H1 (cell line): Measurements from ENCODE around the gene SLC35B4. TPM values are rescaled to one million over a fixed set of nuclear protein-coding genes. Genes with fewer than 3 reads are reported as not detected.
A peak's percentile ranks its signal among the peaks of the same experiment; 100 is the strongest.

ENCODE experiments used
- CTCF ChIA-PET: fragments of 300-600 bp; sonication (Branson Sonifier 250); formaldehyde crosslinking; loops from one replicate; lab custom pipeline; 2021; ENCODE audit not compliant: partially characterized antibody; lab: Charles Lee
- POLR2A ChIA-PET: fragments of 300-600 bp; sonication (Branson Sonifier 250); formaldehyde crosslinking; loops from one replicate; lab custom pipeline; 2021; ENCODE audit warnings: inconsistent platforms; ENCODE audit not compliant: partially characterized antibody; lab: Charles Lee
- DNase-seq, 2 experiments: peaks; one replicate each; pipeline versions ENCODE4 v3.0.0 to v3.0.0-alpha.2; 2010 to 2022; ENCODE audit warnings: low spot score in 2 of 2, low read depth in 1 of 2, mixed read lengths in 1 of 2
- FAIRE-seq: peaks from 2 replicates; lab custom pipeline; 2011; peaks lifted over from hg19 to GRCh38; lab: Jason Lieb, UNC
- H2AFZ ChIP-seq: 2 replicates; pipeline ENCODE4 v1.8.1; 2012; ENCODE audit warnings: low read length, inconsistent platforms
- H2AK5ac ChIP-seq: 2 replicates; pipeline ENCODE4 v1.6.1; 2013; ENCODE audit warnings: low read depth, low read length
- H2BK120ac ChIP-seq: replicated peaks from 2 replicates; pipeline ENCODE3; 2013; ENCODE audit warnings: low read depth, low read length, inconsistent platforms
- H2BK12ac ChIP-seq: 2 replicates; pipeline ENCODE4 v1.6.1; 2013; ENCODE audit warnings: low read depth, low read length
- H2BK15ac ChIP-seq: 2 replicates; pipeline ENCODE4 v1.6.1; 2013; ENCODE audit warnings: low read length
- H2BK20ac ChIP-seq: 2 replicates; pipeline ENCODE4 v1.6.1; 2013; ENCODE audit warnings: low read length
- H2BK5ac ChIP-seq: 2 replicates; pipeline ENCODE4 v1.6.1; 2013; ENCODE audit warnings: low read depth, low read length
- H3K14ac ChIP-seq: 2 replicates; pipeline ENCODE4 v1.6.1; 2013; ENCODE audit warnings: inconsistent platforms; ENCODE audit not compliant: insufficient read length
- H3K18ac ChIP-seq: 2 replicates; pipeline ENCODE4 v1.6.1; 2013; ENCODE audit warnings: low read length; ENCODE audit errors: extremely low read depth
- H3K23ac ChIP-seq: 2 replicates; pipeline ENCODE4 v1.6.1; 2013; ENCODE audit warnings: inconsistent platforms; ENCODE audit not compliant: insufficient read length
- H3K23me2 ChIP-seq: 2 replicates; pipeline ENCODE4 v1.6.1; 2013; ENCODE audit warnings: low read depth, low read length
- H3K27ac ChIP-seq: 2 replicates; pipeline ENCODE4 v1.6.1; 2011; ENCODE audit warnings: low read depth, low read length, inconsistent platforms
- H3K27me3 ChIP-seq, 4 experiments: replicated peaks in 1 of 4; 1 replicate in 1 of 4; 2 replicates in 3 of 4; pipeline versions ENCODE4 v1.6.1 to v1.8.1; 2011 to 2013; ENCODE audit warnings: low read length in 3 of 4, mild to moderate bottlenecking in 3 of 4, inconsistent platforms in 2 of 4, mixed read lengths in 2 of 4, moderate library complexity in 1 of 4; ENCODE audit not compliant: control insufficient read depth in 3 of 4, insufficient read depth in 3 of 4; ENCODE audit errors: extremely low read depth in 1 of 4
- H3K36me3 ChIP-seq, 4 experiments: 2 replicates each; pipeline versions ENCODE4 v1.6.1 to v1.8.1; 2011 to 2013; ENCODE audit warnings: mild to moderate bottlenecking in 4 of 4, low read length in 3 of 4, moderate library complexity in 2 of 4, control low read depth in 1 of 4, inconsistent platforms in 1 of 4; ENCODE audit not compliant: insufficient read depth in 4 of 4, control insufficient read depth in 2 of 4
- H3K4ac ChIP-seq: replicated peaks from 2 replicates; pipeline ENCODE3; 2013; ENCODE audit warnings: low read length, low read depth, mixed read lengths, inconsistent platforms; ENCODE audit not compliant: insufficient read length
- H3K4me1 ChIP-seq, 4 experiments: replicated peaks in 1 of 4; 1 replicate in 1 of 4; 2 replicates in 3 of 4; pipeline versions ENCODE4 v1.6.1 to v1.8.1; 2011 to 2013; ENCODE audit warnings: low read length in 3 of 4, inconsistent platforms in 2 of 4, mixed read lengths in 1 of 4; ENCODE audit not compliant: insufficient read depth in 4 of 4, control insufficient read depth in 3 of 4
- H3K4me2 ChIP-seq, 2 experiments: 2 replicates each; pipeline versions ENCODE4 v1.6.1 to v1.8.1; 2011 to 2013; ENCODE audit warnings: low read depth in 2 of 2, low read length in 2 of 2, control low read depth in 1 of 2, inconsistent platforms in 1 of 2, mild to moderate bottlenecking in 1 of 2; ENCODE audit not compliant: insufficient read depth in 1 of 2
- H3K4me3 ChIP-seq, 4 experiments: fragments of 200-600, 300-600 bp in 1 of 4; sonication (generic), shearing (Covaris generic), sonication (Bioruptor Twin) in 1 of 4; 2 replicates each; pipeline versions ENCODE4 v1.5.1 to v1.8.1; 2011 to 2016; ENCODE audit warnings: low read length in 4 of 4, low read depth in 3 of 4, control low read depth in 2 of 4, inconsistent platforms in 2 of 4, mild to moderate bottlenecking in 2 of 4, mixed read lengths in 1 of 4, moderate library complexity in 1 of 4; ENCODE audit not compliant: insufficient read depth in 2 of 4; ENCODE audit errors: extremely low read depth in 1 of 4
- H3K56ac ChIP-seq: replicated peaks from 2 replicates; pipeline ENCODE3; 2013; ENCODE audit warnings: low read depth, mild to moderate bottlenecking, mixed read lengths, low read length, inconsistent platforms; ENCODE audit not compliant: insufficient read length
- H3K79me1 ChIP-seq: 2 replicates; pipeline ENCODE4 v1.6.1; 2013; ENCODE audit warnings: low read depth, low read length, control low read depth
- H3K79me2 ChIP-seq, 2 experiments: 2 replicates each; pipeline versions ENCODE4 v1.6.1 to v1.8.1; 2012 to 2013; ENCODE audit warnings: low read length in 2 of 2, mild to moderate bottlenecking in 2 of 2, inconsistent platforms in 1 of 2; ENCODE audit not compliant: insufficient read depth in 2 of 2, control insufficient read depth in 1 of 2
- H3K9ac ChIP-seq, 4 experiments: replicated peaks in 1 of 4; 1 replicate in 1 of 4; 2 replicates in 3 of 4; pipeline versions ENCODE4 v1.6.1 to v1.8.1; 2011 to 2013; ENCODE audit warnings: low read depth in 3 of 4, low read length in 3 of 4, control low read depth in 2 of 4, mild to moderate bottlenecking in 2 of 4, moderate library complexity in 2 of 4, inconsistent platforms in 1 of 4; ENCODE audit errors: extremely low read depth in 1 of 4
- H3K9me3 ChIP-seq, 2 experiments: 2 replicates each; pipeline versions ENCODE4 v1.6.1 to v1.8.1; 2012 to 2013; ENCODE audit warnings: mild to moderate bottlenecking in 2 of 2, moderate library complexity in 2 of 2, control low read depth in 1 of 2, inconsistent platforms in 1 of 2, low read depth in 1 of 2, low read length in 1 of 2, mixed read lengths in 1 of 2; ENCODE audit not compliant: insufficient read depth in 2 of 2
- H4K20me1 ChIP-seq, 2 experiments: replicated peaks in 1 of 2; 2 replicates each; pipeline versions ENCODE3 to v1.8.1; 2011 to 2013; ENCODE audit warnings: inconsistent platforms in 2 of 2, low read length in 2 of 2, mild to moderate bottlenecking in 1 of 2; ENCODE audit not compliant: insufficient read depth in 2 of 2, control insufficient read depth in 1 of 2
- H4K5ac ChIP-seq: 2 replicates; pipeline ENCODE4 v1.6.1; 2013; ENCODE audit warnings: low read length, low read depth, mixed read lengths, inconsistent platforms; ENCODE audit not compliant: insufficient read length
- H4K8ac ChIP-seq: 2 replicates; pipeline ENCODE4 v1.8.0; 2013; ENCODE audit warnings: mild to moderate bottlenecking, moderate library complexity, low read length, inconsistent platforms; ENCODE audit not compliant: insufficient read depth; ENCODE audit errors: extremely low read depth
- H4K91ac ChIP-seq: replicated peaks from 2 replicates; pipeline ENCODE3; 2013; ENCODE audit warnings: low read length, mixed read lengths, inconsistent platforms; ENCODE audit not compliant: insufficient read length
- BACH1 ChIP-seq: IDR thresholded peaks from 2 replicates; pipeline ENCODE4 v1.6.1; 2012; ENCODE audit warnings: low read length, improper control_type of control experiment
- CEBPB ChIP-seq: IDR thresholded peaks from 2 replicates; pipeline ENCODE4 v1.6.1; 2012; ENCODE audit warnings: low read depth, low read length
- CHD2 ChIP-seq: IDR thresholded peaks from 2 replicates; pipeline ENCODE4 v1.6.1; 2012; ENCODE audit warnings: low read length, improper control_type of control experiment
- GTF2F1 ChIP-seq: IDR thresholded peaks from 2 replicates; pipeline ENCODE4 v1.6.1; 2012; ENCODE audit warnings: low read depth, low read length, improper control_type of control experiment, borderline replicate concordance
- POLR2A ChIP-seq, 2 experiments: IDR thresholded peaks; 1 replicate in 1 of 2; 2 replicates in 1 of 2; pipeline ENCODE4 v1.6.1; 2011; ENCODE audit warnings: low read depth in 2 of 2, low read length in 2 of 2, mild to moderate bottlenecking in 2 of 2; ENCODE audit errors: control extremely low read depth in 1 of 2
- RAD21 ChIP-seq, 2 experiments: IDR thresholded peaks in 1 of 2; conservative IDR thresholded peaks in 1 of 2; 2 replicates each; pipeline ENCODE4 v1.6.1; 2011; ENCODE audit warnings: low read depth in 2 of 2, low read length in 2 of 2, improper control_type of control experiment in 1 of 2, inconsistent platforms in 1 of 2, mild to moderate bottlenecking in 1 of 2, moderate library complexity in 1 of 2
- RNF2 ChIP-seq: fragments of 200-900, 300-1000 bp; sonication (generic); IDR thresholded peaks from 2 replicates; pipeline ENCODE4 v1.7.1; 2016; ENCODE audit warnings: borderline replicate concordance, low read depth, mild to moderate bottlenecking, antibody characterized with exemption, low read length; ENCODE audit not compliant: poor library complexity, severe bottlenecking; ENCODE audit errors: missing control alignments
- SIX5 ChIP-seq: IDR thresholded peaks from 2 replicates; pipeline ENCODE4 v1.6.1; 2011; ENCODE audit warnings: mild to moderate bottlenecking, low read depth, low read length
- SP2 ChIP-seq: IDR thresholded peaks from 2 replicates; pipeline ENCODE4 v1.6.1; 2012; ENCODE audit warnings: mild to moderate bottlenecking, low read length, inconsistent platforms
- SRF ChIP-seq: IDR thresholded peaks from 2 replicates; pipeline ENCODE4 v1.6.1; 2011; ENCODE audit warnings: mild to moderate bottlenecking, low read depth, low read length, moderate library complexity
- TBP ChIP-seq: IDR thresholded peaks from 2 replicates; pipeline ENCODE4 v1.6.1; 2011; ENCODE audit warnings: low read depth, low read length, improper control_type of control experiment
- TEAD4 ChIP-seq: IDR thresholded peaks from 2 replicates; pipeline ENCODE4 v1.6.1; 2012; ENCODE audit warnings: low read depth, low read length, inconsistent platforms, mixed read lengths
- YY1 ChIP-seq: IDR thresholded peaks from 2 replicates; pipeline ENCODE4 v1.6.1; 2011; ENCODE audit warnings: low read depth, mild to moderate bottlenecking, low read length
- WGBS, 2 experiments: shearing (Covaris generic) in 1 of 2; methylation state at CpG; one replicate each; pipeline versions ENCODE4 v1.1.6 to v1.1.7; 2013 to 2015; ENCODE audit warnings: low lambda C conversion rate in 2 of 2, mixed read lengths in 2 of 2, inconsistent platforms in 1 of 2, low coverage in 1 of 2, missing lambda C conversion rate in 1 of 2; ENCODE audit not compliant: insufficient replicate concordance in 2 of 2, insufficient coverage in 1 of 2, insufficient read length in 1 of 2; ENCODE audit errors: extremely low coverage in 1 of 2, missing lambda C conversion rate in 1 of 2; 5-methylcytosine and 5-hydroxymethylcytosine counted together
- polyA plus RNA-seq, 7 experiments: library from polyadenylated mRNA; depleted of rRNA in 3 of 7; stranded (reverse) in 5 of 7; unstranded in 2 of 7; fragments of >200 nt in 5 of 7; fragments of 200-250 nt in 2 of 7; gene quantifications; 1 replicate in 5 of 7; 2 replicates in 1 of 7; 4 replicates in 1 of 7; pipeline versions ENCODE4 v1.2.1 to v1.2.3, GENCODE V29; 2011 to 2013; ENCODE audit warnings: missing spikeins in 2 of 7, mixed read lengths in 2 of 7
- total RNA-seq: library from RNA; stranded (reverse); fragmentation: NEBNext Ultra II Directional; extraction: Animal tissue kit (Norgen Biotek cat#: 25700); gene quantifications from 2 replicates; pipeline ENCODE4 v1.2.1, GENCODE V29; 2021

SLC35B4 gene
- total and polyA plus RNA-seq, 2 of the 8 experiments (the other 6 are each of a cell fraction or from before 2014, with no cell fraction given), result 28.9 to 34.6 TPM

DNA sequence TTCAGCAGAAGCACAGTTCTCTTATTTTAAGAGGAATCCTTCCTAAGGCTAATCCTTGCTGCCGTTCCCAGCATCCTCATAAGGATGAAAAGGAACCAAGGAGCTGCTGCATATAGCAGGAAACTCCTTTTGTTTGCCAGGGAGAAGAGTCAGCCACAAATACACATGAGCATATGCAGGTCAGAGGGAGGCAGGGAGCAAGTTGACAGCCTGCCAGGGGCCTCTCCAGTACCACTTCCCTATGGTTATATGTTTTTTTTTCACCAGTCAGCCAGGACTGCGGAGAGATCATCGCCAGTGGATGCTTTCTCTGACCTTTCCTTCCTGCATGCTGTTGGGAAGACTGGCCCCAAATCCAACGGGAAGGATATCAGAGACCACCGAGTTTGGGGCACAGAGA lies 39.8 kb downstream of the SLC35B4 start:
- H3K4me1 ChIP-seq, result peaks cover 0 to 9% (median 2%) of the 10 kb centered on the region in 4 experiments; a peak in 2 of 7 replicates
- H4K20me1 ChIP-seq, result no peaks in the 10 kb centered on the region
- H2BK120ac ChIP-seq, result no peak overlapping the region
- no peak overlapping the region for H2BK20ac ChIP-seq
- H3K36me3 ChIP-seq, result no peaks in the 10 kb centered on the region
- H3K18ac ChIP-seq, result no peak overlapping the region
- H3K4me2 ChIP-seq, result no peak overlapping the region
- H2BK12ac ChIP-seq, result no peak overlapping the region
- H3K79me1 ChIP-seq, result no peaks in the 10 kb centered on the region; the same call in 1 of the 2 replicates
- H3K9me3 ChIP-seq, result no peaks in the 10 kb centered on the region
- no peak overlapping the region for H3K4me3 ChIP-seq
- H3K27ac ChIP-seq, result no peak overlapping the region
- H4K91ac ChIP-seq, result no peak overlapping the region
- H3K56ac ChIP-seq, result no peak overlapping the region
- no peak overlapping the region for H2AK5ac ChIP-seq
- DNase-seq (no peak), FAIRE-seq (no peak)
- H3K23me2 ChIP-seq, result no peaks in the 10 kb centered on the region
- H3K23ac ChIP-seq, result no peak overlapping the region
- H3K14ac ChIP-seq, result no peak overlapping the region
- H4K5ac ChIP-seq, result no peak overlapping the region
- H3K27me3 ChIP-seq, result no peaks in the 10 kb centered on the region
- no peak overlapping the region for H2BK15ac ChIP-seq
- 93% methylated on average over 5 of the region's 5 CpGs; no CpG with 5 or more reads in 1 of the 2 experiments for WGBS, 2 experiments
- POLR2A ChIA-PET, result interaction anchor here (1.8 kb wide), 1 partner anchor 12 kb away, joined by 6 read pairs; no protein-coding TSS in a partner anchor
- CTCF ChIA-PET, result interaction anchor here (0.7 to 1.0 kb wide), 4 partner anchors 13 to 236 kb away, joined by 3 to 4 read pairs (median 4); no protein-coding TSS in a partner anchor
- H2AFZ ChIP-seq, result peak overlapping the region; percentile 82; the same call in 1 of the 2 replicates
- TF ChIP-seq RAD21 (IDR thresholded peaks at IDR 0.05 in 1 of 2, conservative IDR thresholded peaks at IDR 0.05 in 1 of 2; ENCODE audit: low read depth in 2 of 2, low read length in 2 of 2) (no peak), SIX5 (no peak), SP2 (no peak), BACH1 (no peak), TEAD4 (no peak), CEBPB (no peak), RNF2 (no peak), GTF2F1 (no peak), SRF (no peak), TBP (no peak), YY1 (no peak), CHD2 (no peak), POLR2A (IDR thresholded peaks at IDR 0.05; ENCODE audit: control extremely low read depth in 1 of 2, low read depth in 2 of 2, low read length in 2 of 2) (no peak)
- H3K9ac ChIP-seq, result no peak overlapping the region
- H2BK5ac ChIP-seq, result no peak overlapping the region
- no peak overlapping the region for H3K4ac ChIP-seq
- no peaks in the 10 kb centered on the region for H3K79me2 ChIP-seq
- H4K8ac ChIP-seq, result no peak overlapping the region
